ENCODE data around the gene POU4F3. TPM values are rescaled to one million over a fixed set of nuclear protein-coding genes. Genes with fewer than 3 reads are reported as not detected.

The POU4F3 gene
- total and polyA plus RNA-seq, 2 of the 4 experiments (the other 2 are of a cell fraction): 0.02 TPM; not detected in 1

DNA sequence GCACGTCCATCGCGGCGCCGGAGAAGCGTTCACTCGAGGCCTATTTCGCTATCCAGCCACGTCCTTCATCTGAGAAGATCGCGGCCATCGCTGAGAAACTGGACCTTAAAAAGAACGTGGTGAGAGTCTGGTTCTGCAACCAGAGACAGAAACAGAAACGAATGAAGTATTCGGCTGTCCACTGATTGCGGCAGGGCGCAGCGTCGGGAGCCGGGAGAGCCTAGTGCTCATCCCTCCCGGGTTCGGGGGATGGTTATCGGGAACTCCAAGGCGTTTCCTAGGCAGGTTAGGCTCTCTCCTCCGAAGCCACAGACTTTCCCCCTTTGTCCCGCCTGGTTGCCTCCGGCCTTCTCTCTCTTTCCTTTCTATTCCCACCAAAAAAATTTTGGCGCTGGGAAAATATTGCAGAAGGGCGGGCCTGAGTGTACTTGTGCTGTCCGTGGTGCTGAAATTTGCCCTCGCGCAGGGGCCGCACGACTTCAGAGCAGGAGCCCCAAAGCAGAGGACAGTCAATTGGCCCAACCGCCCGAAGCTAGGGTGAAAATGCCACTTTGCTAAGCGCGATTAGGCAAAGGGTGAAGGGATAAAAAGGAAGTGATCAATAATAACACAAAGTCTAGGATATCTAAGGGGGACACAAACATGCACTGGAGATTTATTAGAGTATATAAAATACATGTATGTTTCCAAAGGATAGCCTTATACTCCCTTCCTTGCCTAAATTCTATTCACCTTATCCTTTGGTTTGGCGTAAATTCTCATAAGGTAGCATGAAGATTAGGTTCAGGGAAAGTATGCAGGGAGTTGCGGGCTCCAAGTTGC is 1.8 kb downstream of the POU4F3 start:
- CTCF ChIA-PET: interaction anchor here (0.5 kb wide), 1 partner anchor 9 kb away, joined by 3 read pairs; no protein-coding TSS in a partner anchor
- 12% methylated on average over 13 of the region's 40 CpGs; no CpG with 5 or more reads in 1 of the 2 experiments for WGBS, 2 experiments (ENCODE audit: extremely low coverage in 2 of 2, insufficient read length in 1 of 2)
- no TSS peak for BruUV-seq (replicated peaks)

More for the DNA sequence above, 1.8 kb downstream of the POU4F3 start:
- ATAC-seq (ENCODE audit: low read depth): peak; percentile 80
- Histone ChIP-seq H3K4me2 (ENCODE audit: low read depth, low read length) (peak overlapping the region; percentile 59), H2BK20ac (ENCODE audit: low read depth, low read length) (no peak overlapping the region), H4K20me1 (ENCODE audit: insufficient read depth, low read length) (no peaks in the 10 kb centered on the region), H3K9me1 (ENCODE audit: insufficient read depth, low read length) (no peaks in the 10 kb centered on the region), H3K9ac (ENCODE audit: low read depth, low read length) (no peak overlapping the region), H2BK15ac (ENCODE audit: low read depth, low read length) (no peak overlapping the region), H3K56ac (ENCODE audit: extremely low read depth, insufficient read depth, low read length) (no peak overlapping the region), H2BK5ac (ENCODE audit: low read depth, low read length, poor library complexity, severe bottlenecking) (no peak overlapping the region), H3K9me3 (ENCODE audit: control insufficient read depth, insufficient read depth, low read length) (no peaks in the 10 kb centered on the region; the same call in 1 of the 2 replicates), H4K91ac (ENCODE audit: insufficient read depth, low read depth, low read length) (no peak overlapping the region), H3K18ac (ENCODE audit: low read depth, low read length) (no peak overlapping the region), H3K79me1 (ENCODE audit: low read depth in 1 of 2, low read length in 2 of 2) (no peaks in the 10 kb centered on the region), H4K8ac (ENCODE audit: low read depth in 2 of 2, low read length in 2 of 2) (no peak overlapping the region), H2AK5ac (ENCODE audit: low read depth, low read length) (no peak overlapping the region), H3K4me3 (ENCODE audit: insufficient read depth, low read depth, low read length) (no peak overlapping the region), H3K36me3 (ENCODE audit: control insufficient read depth, insufficient read depth, low read length) (no peaks in the 10 kb centered on the region), H2BK120ac (ENCODE audit: low read depth, low read length) (no peak overlapping the region), H3K27me3 (ENCODE audit: control insufficient read depth, insufficient read depth, low read length) (peaks cover 93% of the 10 kb centered on the region), H3K4me1 (ENCODE audit: control insufficient read depth, insufficient read depth, low read length) (no peaks in the 10 kb centered on the region), H3K4ac (ENCODE audit: low read depth, low read length) (no peak overlapping the region), H2AFZ (replicated peaks; ENCODE audit: low read length, poor library complexity) (no peak overlapping the region), H3K27ac (ENCODE audit: insufficient read depth, low read length) (no peak overlapping the region), H3K23ac (ENCODE audit: low read depth, low read length) (no peak overlapping the region), H3K14ac (replicated peaks; ENCODE audit: low read depth, low read length) (no peak overlapping the region), H4K5ac (ENCODE audit: low read depth, low read length) (no peak overlapping the region), H2AK9ac (replicated peaks; ENCODE audit: low read depth, low read length, poor library complexity) (no peak overlapping the region)
- dilution Hi-C loops (cut with HindIII; ENCODE audit: low sequenced_read_pairs, unreplicated experiment) (no loop called here), intact Hi-C loops (cut with micrococcal nuclease) (no loop called here), in situ Hi-C loops (cut with MboI; ENCODE audit: low sequenced_read_pairs) (no loop called here)
- peak; percentile 60 for DNase-seq
- peak; percentile 25 for TF ChIP-seq RCOR1 (IDR thresholded peaks at IDR 0.05; ENCODE audit: insufficient replicate concordance, low read length)
- TF ChIP-seq CEBPB (IDR thresholded peaks at IDR 0.05; ENCODE audit: low read depth, low read length): no peak
- POLR2A ChIA-PET (ENCODE audit: unreplicated experiment): interaction anchor here (0.5 kb wide), 1 partner anchor 14 kb away, joined by 3 read pairs; no protein-coding TSS in a partner anchor

All from IMR-90 (cell line).